Stimulated activated CD8-positive, alpha-beta memory T cell treated with anti-CD3 and anti-CD28 coated beads, Interleukin-2, amount 100 ng/mL, for 48 hours (primary cell): ENCODE data around the gene FOXA2.

ENCODE experiments used
- DNase-seq, 2 donors: peaks; one replicate each; pipeline ENCODE4 v3.0.0-alpha.2; 2020; ENCODE audit warnings: low read depth in 2 of 2

FOXA2 gene

GRCh38 chr20:22583773-22584521 lies 425 bp downstream of the FOXA2 start:
- DNase-seq = no peak

GRCh38 chr20:22582964-22583772 lies 1.2 kb downstream of the FOXA2 start:
- no peak for DNase-seq

- DNase-seq = no peak
These were observed 1.9 kb downstream of the FOXA2 start for GRCh38 chr20:22582386-22582963.

GRCh38 chr20:22581437-22582385 lies 2.7 kb downstream of the FOXA2 start:
- DNase-seq = no peak

GRCh38 chr20:22579711-22580697 lies 4.4 kb downstream of the FOXA2 start:
- no peak for DNase-seq

- no peak for DNase-seq
These were observed 5.3 kb downstream of the FOXA2 start for GRCh38 chr20:22579119-22579427.

- no peak for DNase-seq
These were observed 5.9 kb downstream of the FOXA2 start for GRCh38 chr20:22578221-22579118.

- DNase-seq = no peak
These were observed 6.7 kb downstream of the FOXA2 start for GRCh38 chr20:22577515-22578220.

GRCh38 chr20:22576733-22577514 lies 7.4 kb downstream of the FOXA2 start:
- no peak for DNase-seq

- DNase-seq = no peak
These were observed 8.1 kb downstream of the FOXA2 start for GRCh38 chr20:22576273-22576672.

GRCh38 chr20:22575737-22576136 lies 8.6 kb downstream of the FOXA2 start:
- no peak for DNase-seq

- DNase-seq = no peak
These were observed 9.2 kb downstream of the FOXA2 start for GRCh38 chr20:22575087-22575721.

GRCh38 chr20:22574545-22575086 lies 9.8 kb downstream of the FOXA2 start:
- DNase-seq = no peak

- DNase-seq = no peak
These were observed 11.9 kb downstream of the FOXA2 start for GRCh38 chr20:22572491-22572890.

- DNase-seq = no peak
These were observed 12.3 kb downstream of the FOXA2 start for GRCh38 chr20:22572023-22572422.

GRCh38 chr20:22569353-22569752 lies 15.0 kb downstream of the FOXA2 start:
- no peak for DNase-seq

- no peak for DNase-seq
These were observed 15.5 kb downstream of the FOXA2 start for GRCh38 chr20:22568872-22569344.
